ENCODE data around the gene FNBP1L.

Gene FNBP1L

DNA sequence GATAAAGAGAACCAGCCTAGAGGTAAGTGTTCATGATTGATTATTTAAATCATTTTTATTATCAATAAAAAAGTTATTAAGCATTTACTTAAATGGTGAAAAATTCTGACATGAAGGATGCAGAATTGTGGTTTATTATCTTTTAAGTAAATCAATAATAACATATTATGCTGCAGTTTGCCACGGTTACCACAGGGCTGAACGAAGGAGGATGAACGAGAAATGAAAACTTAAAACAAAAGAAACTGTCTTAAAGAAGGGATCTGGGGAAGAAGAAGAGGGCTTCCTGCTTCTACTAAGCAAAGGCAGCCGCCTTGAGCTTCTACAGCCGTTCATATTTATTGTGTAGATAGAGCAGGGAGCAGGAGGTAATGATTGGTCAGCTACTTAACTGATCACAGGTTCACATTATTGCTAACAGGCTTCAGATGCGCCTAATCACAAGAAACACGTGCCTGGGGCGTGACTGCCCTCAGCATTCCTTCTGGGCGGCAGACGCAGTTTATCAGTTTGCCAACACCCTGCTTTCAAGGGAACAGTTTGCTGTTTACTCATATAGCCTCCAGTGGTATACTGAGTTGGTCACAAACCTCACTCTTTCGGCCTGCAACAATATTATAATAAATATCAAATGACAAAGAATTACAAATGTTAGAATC lies 5.8 kb upstream of the FNBP1L start:
- H3K4me3 ChIP-seq (ENCODE audit: low read length) = no peak overlapping the region
- DNase-seq (ENCODE audit: low read depth) = peak; percentile 76
- no peak; the same call in 1 of the 2 replicates for TF ChIP-seq CTCF (conservative IDR thresholded peaks at IDR 0.05; ENCODE audit: low read length)

GRCh38 chr1:93442741-93443140 lies 5.2 kb upstream of the FNBP1L start:
- H3K4me3 ChIP-seq (ENCODE audit: low read length) = no peak overlapping the region
- TF ChIP-seq CTCF (conservative IDR thresholded peaks at IDR 0.05; ENCODE audit: low read length) = no peak

DNA sequence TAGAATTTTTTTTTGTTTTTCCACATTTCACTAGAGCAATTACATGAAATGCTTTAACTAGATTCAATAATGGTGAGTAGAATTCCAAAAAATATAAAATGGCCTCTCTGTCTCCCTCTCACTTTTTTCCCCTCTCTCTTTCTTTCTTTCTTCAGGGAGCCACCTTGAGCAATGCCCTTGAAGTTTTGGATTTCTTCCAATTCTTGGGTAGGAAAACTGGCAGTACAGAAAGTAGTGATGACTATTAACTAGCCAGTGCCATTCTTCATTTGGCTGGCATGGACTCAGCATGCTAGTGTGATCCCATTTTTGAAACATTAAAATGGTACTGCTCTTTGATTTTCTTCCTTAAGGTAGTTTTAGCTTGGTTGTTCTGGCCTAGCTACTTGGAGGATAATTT lies 4.5 kb upstream of the FNBP1L start:
- DNase-seq (ENCODE audit: low read depth) = no peak
- no peak overlapping the region for H3K4me3 ChIP-seq (ENCODE audit: low read length)
- no peak for TF ChIP-seq CTCF (conservative IDR thresholded peaks at IDR 0.05; ENCODE audit: low read length)

More at GRCh38 chr1:93442741-93443140, 5.2 kb upstream of the FNBP1L start:
- DNase-seq (ENCODE audit: low read depth) = no peak

DNA sequence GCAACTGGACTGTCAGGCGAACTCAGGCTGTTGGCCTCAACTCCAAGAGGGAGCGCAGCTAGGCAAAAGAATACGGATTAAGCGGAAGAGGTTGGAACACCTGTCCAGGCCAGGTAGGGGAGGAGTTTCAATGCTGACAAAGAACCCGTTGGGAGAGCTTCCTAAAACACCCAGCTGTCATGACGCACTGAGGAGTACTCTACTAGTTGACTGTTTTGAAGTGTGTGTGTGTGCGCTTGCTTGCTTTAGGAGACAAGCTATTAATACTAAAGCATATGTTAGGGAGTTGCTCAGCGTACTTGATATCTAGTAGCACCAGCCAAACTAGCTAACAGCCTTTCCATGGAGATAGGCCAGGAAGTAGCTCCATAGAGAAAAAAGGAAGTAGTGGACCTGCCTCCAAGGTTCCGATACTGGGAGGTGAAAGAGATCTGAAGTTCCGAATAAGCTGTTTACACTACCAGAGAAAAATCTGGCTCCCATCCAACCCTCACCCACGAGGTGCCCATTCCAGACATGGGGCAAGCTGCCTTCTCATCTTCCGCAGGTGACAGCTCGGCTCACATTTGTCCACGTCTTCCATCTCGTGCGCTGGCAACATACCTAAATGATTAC lies 974 bp upstream of the FNBP1L start:
- no peak for DNase-seq (ENCODE audit: low read depth)
- peak overlapping the region; percentile 70; the same call in 1 of the 2 replicates for H3K4me3 ChIP-seq (ENCODE audit: low read length)
- TF ChIP-seq CTCF (conservative IDR thresholded peaks at IDR 0.05; ENCODE audit: low read length) = no peak

GRCh38 chr1:93448292-93448982 lies 519 bp downstream of the FNBP1L start:
- TF ChIP-seq CTCF (conservative IDR thresholded peaks at IDR 0.05; ENCODE audit: low read length) = no peak
- peak overlapping the region; percentile 70 for H3K4me3 ChIP-seq (ENCODE audit: low read length)
- no peak for DNase-seq (ENCODE audit: low read depth)

- DNase-seq (ENCODE audit: low read depth) = peak; percentile 57
- H3K4me3 ChIP-seq (ENCODE audit: low read length) = peak overlapping the region; percentile 70
- no peak for TF ChIP-seq CTCF (conservative IDR thresholded peaks at IDR 0.05; ENCODE audit: low read length)
Observed at GRCh38 chr1:93448983-93449804, 1.3 kb downstream of the FNBP1L start.

All from AG10803 (cell line).